GM12801 (cell line): Measurements from ENCODE around the gene CACNB4.

ENCODE experiments used
- TF ChIP-seq, protein P1 (sequence below): IDR thresholded peaks from one replicate; pipeline ENCODE4 v1.5.1; 2011; ENCODE audit warnings: control low read depth; ENCODE audit not compliant: insufficient read length; ENCODE audit errors: extremely low read depth

Gene CACNB4

DNA sequence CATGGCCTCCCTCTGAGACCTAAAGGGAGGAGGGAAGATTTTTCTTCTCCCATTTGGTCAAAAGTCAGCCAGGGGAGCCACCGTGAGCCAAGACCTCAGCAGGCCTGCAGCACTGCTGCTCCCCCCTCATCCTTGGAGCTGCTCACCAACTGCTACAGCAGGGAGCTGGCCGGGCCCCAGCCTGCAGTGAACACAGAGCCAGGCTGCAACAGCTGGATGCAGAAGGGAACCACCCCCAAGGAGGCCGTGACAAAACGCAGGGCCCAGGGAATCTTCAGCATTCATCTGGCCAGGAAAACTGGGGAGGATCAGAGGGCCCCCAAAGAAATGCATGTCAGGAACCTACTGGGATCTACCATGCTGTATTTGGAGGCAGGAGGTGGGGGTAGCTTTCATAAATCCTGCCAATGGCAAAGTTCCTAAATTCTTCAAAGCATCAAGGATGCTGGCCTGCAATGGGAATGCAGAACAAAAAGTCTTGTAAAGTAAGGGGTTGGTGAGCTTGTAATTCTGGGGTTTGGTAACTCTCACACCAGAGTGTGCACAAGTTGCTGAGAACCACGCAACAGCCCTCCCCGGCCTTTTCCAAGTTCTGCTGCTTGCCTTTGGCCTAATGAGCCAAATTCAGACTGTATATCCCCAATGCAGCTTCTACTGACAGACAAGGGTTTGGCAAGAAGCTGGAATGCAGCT is 61.0 kb downstream of the CACNB4 start:
- TF ChIP-seq, protein P1, sequence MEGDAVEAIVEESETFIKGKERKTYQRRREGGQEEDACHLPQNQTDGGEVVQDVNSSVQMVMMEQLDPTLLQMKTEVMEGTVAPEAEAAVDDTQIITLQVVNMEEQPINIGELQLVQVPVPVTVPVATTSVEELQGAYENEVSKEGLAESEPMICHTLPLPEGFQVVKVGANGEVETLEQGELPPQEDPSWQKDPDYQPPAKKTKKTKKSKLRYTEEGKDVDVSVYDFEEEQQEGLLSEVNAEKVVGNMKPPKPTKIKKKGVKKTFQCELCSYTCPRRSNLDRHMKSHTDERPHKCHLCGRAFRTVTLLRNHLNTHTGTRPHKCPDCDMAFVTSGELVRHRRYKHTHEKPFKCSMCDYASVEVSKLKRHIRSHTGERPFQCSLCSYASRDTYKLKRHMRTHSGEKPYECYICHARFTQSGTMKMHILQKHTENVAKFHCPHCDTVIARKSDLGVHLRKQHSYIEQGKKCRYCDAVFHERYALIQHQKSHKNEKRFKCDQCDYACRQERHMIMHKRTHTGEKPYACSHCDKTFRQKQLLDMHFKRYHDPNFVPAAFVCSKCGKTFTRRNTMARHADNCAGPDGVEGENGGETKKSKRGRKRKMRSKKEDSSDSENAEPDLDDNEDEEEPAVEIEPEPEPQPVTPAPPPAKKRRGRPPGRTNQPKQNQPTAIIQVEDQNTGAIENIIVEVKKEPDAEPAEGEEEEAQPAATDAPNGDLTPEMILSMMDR: no peak

DNA sequence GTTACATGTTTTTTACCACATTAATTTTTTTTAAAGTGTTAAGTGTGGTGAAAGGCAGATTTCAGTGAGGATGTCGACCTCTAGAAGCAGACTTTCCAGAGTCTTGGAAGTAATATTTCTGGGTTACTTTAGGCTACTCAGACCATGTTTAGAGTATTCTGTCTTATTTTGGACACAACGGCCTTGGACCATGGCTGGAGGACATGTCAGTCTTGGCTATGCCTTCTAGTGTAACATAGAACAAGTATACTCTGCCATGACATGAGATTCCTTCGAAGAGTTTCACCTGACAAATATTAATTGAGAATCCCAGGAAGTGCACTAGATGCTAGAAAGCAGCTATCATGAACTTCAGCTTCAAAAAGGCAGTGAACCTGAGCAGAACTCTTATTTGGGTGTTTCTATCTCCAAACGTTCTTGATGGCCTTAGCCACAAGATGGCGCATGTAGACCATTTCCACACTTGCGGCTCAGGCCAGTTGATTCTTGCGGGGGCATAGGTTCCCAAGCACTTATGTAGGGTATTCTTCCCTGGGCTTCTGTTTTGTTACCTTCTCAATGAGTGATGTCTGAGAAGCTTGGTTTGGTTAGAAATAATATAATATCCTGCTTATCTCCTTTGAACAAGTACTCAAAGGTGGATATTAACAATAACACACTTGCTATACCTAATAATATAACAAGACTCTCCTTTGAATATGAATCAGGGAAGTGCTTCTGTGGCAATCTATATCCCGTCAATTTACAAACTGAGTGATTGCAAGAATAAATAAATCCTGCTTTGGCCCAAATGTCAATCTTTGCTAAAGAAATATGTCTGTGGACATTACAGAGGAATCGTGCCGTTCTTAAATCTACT is 62.0 kb downstream of the CACNB4 start:
- TF ChIP-seq, protein P1: no peak

DNA sequence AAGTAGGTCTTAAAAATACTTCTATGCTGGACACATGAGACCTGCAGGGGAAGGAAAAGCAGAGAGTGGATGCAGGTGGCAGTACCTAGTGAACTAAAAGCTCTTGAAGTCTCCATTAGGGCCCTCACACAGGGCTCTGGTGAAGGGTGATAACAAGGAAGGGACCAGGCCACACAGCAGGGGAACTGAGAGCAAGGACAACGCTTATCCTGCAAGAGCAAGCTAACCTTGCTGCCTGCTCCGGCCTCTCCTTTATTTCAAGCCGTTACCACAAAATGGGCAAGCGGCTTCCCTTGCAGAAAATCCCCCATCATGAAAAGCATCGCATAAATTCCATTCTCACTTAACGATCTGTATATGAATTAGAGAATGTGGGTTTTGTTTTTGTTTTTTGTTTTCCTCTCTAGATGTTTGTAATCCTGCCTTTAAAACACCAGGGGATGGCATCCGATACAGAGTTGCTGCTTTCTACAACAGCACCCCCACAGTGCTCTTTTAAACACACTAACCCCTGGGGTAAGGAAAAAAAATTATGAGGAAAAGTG is 64.5 kb downstream of the CACNB4 start:
- TF ChIP-seq, protein P1: no peak

DNA sequence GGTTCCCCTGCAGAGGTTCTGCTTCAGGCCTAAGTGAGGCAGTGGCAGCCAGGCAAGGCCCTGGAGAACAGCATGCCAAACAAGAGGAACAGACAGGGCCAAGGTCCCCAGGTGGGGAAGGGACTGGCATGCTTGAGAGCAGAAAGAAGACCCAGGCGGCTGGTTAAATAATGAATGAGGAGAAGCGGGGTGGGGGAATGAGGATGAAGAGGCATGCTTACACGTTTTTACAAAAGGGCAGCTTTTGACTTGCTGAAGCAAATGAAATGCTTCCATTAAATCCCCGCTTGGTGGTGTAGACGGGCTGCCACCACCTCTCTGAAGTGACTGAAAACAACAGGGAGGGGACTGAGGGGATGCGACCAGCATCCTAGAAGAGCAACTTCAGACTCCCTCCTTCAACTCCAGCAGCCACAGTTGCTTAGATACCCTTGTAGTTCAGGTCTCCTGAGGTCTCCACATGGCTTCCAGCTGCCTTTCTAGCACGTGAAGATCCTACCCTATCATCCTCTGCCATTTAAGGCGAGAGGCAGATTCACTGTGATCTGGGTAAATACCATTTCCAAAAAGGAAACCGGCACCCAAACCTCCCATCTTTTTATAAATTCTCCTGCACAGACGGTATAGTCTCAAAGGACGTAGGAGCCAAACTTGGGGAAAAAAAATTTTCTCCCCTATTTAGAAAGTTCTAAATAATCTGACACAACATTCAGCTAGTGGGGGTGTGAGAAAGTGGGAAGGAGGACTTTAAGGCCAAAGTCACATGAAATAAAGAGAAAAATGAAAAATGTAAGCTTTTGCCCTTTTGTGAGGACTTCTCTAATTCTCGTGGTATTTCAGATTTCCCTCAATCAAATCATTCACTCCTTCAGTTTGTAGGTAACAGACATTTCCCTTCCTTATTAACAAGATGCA is 65.6 kb downstream of the CACNB4 start:
- TF ChIP-seq, protein P1: no peak

DNA sequence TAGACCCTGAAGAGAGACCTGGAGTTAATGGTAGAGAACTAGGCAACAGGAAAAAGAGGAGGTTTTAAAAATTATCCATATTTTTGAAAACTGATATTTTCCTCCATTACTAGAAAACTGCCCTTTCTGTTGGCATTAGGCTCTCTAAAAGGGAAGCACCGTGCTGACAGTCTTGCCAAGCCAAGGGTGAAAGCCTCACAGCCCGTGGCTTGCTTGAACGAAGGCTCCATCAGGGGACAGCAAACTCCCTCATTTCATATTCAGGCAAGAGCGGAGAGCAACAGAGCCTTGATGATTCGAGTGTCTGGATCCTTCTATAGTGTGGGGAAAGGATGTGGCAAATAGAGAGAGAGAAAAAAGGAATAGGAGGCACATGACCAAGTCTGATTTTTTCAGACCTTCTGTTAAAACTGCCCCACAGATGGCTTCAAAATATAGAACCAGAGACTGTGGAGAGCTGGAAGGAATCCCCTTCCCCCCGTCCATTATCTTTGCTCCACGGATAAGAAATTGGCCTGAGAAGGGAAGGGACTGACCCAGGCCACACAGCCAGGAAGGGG is 67.0 kb downstream of the CACNB4 start:
- TF ChIP-seq, protein P1: no peak

DNA sequence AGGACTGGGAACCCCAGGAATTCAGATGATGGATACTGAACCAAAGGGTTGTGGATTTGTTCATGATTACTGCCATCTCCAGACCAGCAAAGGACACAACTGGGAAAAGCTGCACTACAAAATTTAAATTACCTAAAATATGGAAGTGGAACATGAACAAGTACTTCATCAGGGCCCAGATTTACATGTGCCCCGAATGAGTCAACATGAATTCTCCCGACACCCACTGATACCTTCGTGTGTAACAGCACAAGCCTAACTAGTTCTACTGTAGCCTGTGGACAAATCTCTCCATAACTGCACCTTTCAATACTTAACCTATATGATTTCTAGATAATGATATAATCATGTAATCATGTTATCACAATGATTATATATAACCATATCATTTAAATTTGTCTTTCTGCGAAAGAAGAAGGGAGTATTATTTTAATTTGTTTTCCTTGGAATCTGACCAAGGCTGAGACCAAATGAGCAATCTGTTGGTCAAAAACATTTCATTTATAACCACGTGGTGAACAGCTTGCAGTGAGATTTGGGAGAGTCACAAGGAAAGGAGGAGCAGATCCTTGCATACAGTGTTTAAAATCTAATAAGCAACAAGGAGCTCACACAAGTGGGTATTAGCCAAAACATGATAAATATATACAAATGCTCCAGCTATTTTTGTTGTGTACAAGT is 70.5 kb downstream of the CACNB4 start:
- TF ChIP-seq, protein P1: no peak
